GM10266 (cell line): ENCODE data around the gene LCA5L.

ENCODE experiments used
- DNase-seq: peaks from one replicate; pipeline ENCODE4 v3.0.0; 2012; ENCODE audit errors: extremely low spot score
- TF ChIP-seq, protein P1 (sequence below): IDR thresholded peaks from 2 replicates; pipeline ENCODE4 v1.5.1; 2012; ENCODE audit warnings: mild to moderate bottlenecking, low read depth; ENCODE audit not compliant: control insufficient read depth, insufficient read depth; ENCODE audit errors: missing control alignments

LCA5L gene

GRCh38 chr21:39479814-39480182 lies 34.2 kb upstream of the LCA5L start:
- no peak for DNase-seq
- TF ChIP-seq, protein P1, sequence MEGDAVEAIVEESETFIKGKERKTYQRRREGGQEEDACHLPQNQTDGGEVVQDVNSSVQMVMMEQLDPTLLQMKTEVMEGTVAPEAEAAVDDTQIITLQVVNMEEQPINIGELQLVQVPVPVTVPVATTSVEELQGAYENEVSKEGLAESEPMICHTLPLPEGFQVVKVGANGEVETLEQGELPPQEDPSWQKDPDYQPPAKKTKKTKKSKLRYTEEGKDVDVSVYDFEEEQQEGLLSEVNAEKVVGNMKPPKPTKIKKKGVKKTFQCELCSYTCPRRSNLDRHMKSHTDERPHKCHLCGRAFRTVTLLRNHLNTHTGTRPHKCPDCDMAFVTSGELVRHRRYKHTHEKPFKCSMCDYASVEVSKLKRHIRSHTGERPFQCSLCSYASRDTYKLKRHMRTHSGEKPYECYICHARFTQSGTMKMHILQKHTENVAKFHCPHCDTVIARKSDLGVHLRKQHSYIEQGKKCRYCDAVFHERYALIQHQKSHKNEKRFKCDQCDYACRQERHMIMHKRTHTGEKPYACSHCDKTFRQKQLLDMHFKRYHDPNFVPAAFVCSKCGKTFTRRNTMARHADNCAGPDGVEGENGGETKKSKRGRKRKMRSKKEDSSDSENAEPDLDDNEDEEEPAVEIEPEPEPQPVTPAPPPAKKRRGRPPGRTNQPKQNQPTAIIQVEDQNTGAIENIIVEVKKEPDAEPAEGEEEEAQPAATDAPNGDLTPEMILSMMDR, result no peak

GRCh38 chr21:39479164-39479813 lies 33.7 kb upstream of the LCA5L start:
- TF ChIP-seq, protein P1, result no peak
- no peak for DNase-seq

DNA sequence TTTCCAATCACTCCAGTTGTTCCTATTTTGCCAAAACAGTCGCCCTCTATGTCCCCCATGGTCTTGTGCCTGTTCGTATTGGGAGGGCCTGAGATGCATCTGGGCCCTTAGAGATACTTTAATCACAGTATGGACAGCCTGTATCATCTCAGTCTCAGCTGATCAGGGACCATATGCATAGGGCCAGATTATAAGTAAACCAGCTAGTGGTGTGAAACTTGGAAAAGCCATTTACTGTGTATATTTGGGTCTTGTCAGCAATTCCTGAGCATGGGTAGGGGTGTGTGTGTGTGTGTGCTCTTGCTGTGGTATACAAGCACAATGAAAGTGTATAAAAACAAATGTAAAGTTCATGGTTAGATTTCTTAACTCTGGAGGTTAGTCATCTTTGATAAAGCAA lies 29.0 kb upstream of the LCA5L start:
- TF ChIP-seq, protein P1, result no peak

GRCh38 chr21:39472786-39473185 lies 27.2 kb upstream of the LCA5L start:
- DNase-seq, result no peak
- TF ChIP-seq, protein P1, result no peak

More for the DNA sequence above, 29.0 kb upstream of the LCA5L start:
- DNase-seq, result no peak

DNA sequence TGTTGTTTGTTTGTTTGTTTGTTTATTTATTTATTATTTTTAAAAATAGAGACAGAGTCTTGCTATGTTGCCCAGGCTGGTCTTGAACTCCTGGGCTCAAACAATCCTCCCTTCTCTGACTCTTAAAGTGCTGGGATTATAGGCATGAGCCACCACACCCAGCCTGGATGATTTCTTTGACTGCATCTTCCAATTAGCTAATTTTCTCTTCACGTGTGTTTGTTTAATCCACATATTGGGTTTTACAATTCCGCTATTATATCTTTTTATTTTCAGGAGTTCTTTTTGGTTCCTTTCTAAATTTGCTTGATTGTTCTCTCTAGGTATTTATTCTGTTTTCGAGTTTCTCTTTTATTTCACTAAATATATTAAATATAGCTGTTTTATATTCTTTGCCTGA lies 26.0 kb upstream of the LCA5L start:
- DNase-seq, result no peak
- TF ChIP-seq, protein P1, result no peak

GRCh38 chr21:39468559-39468958 lies 23.0 kb upstream of the LCA5L start:
- DNase-seq, result no peak
- TF ChIP-seq, protein P1, result no peak

- TF ChIP-seq, protein P1, result no peak
- DNase-seq, result no peak
Measured at GRCh38 chr21:39467746-39468145, 22.2 kb upstream of the LCA5L start.
